IMR-90 (cell line): Measurements from ENCODE around the gene CYB561A3. TPM values are rescaled to one million over a fixed set of nuclear protein-coding genes. Genes with fewer than 3 reads are reported as not detected.

Source experiments
- ATAC-seq: fragments of 200-7000 bp; cut with Tn5 transposase; 2 replicates; pipeline ENCODE4 v1.9.1; 2020; ENCODE audit warnings: low read depth, mild to moderate bottlenecking, moderate library complexity
- BruUV-seq: library from RNA; stranded (reverse); fragments of 400-500 nt; replicated peaks from 2 replicates; lab custom pipeline; 2021; lab: Mats Ljungman, UMichigan
- CTCF ChIA-PET: fragments of 300-600 bp; formaldehyde crosslinking; extraction: SDS; loops from one replicate; lab custom pipeline; 2021; ENCODE audit warnings: antibody characterized with exemption; lab: Yijun Ruan, JAX
- POLR2A ChIA-PET: fragments of 300-600 bp; sonication (Branson Sonifier 250); formaldehyde crosslinking; loops from one replicate; lab custom pipeline; 2022; ENCODE audit warnings: antibody characterized with exemption; ENCODE audit not compliant: unreplicated experiment; lab: Charles Lee
- DNase-seq: peaks from one replicate; pipeline ENCODE4 v3.0.0; 2013
- H2AFZ ChIP-seq: replicated peaks from 2 replicates; pipeline ENCODE3; 2013; ENCODE audit warnings: low read length, mild to moderate bottlenecking; ENCODE audit not compliant: poor library complexity
- H2AK5ac ChIP-seq: 2 replicates; pipeline ENCODE4 v1.6.1; 2013; ENCODE audit warnings: low read depth, low read length, inconsistent platforms
- H2AK9ac ChIP-seq: replicated peaks from 2 replicates; pipeline ENCODE3; 2013; ENCODE audit warnings: mild to moderate bottlenecking, low read depth, low read length, moderate library complexity; ENCODE audit not compliant: poor library complexity
- H2BK120ac ChIP-seq: 2 replicates; pipeline ENCODE4 v1.6.1; 2013; ENCODE audit warnings: low read depth, low read length, inconsistent platforms
- H2BK15ac ChIP-seq: 3 replicates; pipeline ENCODE4 v1.6.1; 2013; ENCODE audit warnings: low read depth, low read length, inconsistent platforms
- H2BK20ac ChIP-seq: 2 replicates; pipeline ENCODE4 v1.6.1; 2013; ENCODE audit warnings: low read depth, mild to moderate bottlenecking, inconsistent platforms, low read length, moderate library complexity
- H2BK5ac ChIP-seq: 2 replicates; pipeline ENCODE4 v1.6.1; 2013; ENCODE audit warnings: mild to moderate bottlenecking, low read depth, low read length, inconsistent platforms; ENCODE audit not compliant: poor library complexity, severe bottlenecking
- H3K14ac ChIP-seq: replicated peaks from 2 replicates; pipeline ENCODE4 v1.6.1; 2013; ENCODE audit warnings: low read depth, low read length, inconsistent platforms
- H3K18ac ChIP-seq: 2 replicates; pipeline ENCODE4 v1.6.1; 2013; ENCODE audit warnings: low read depth, low read length, control low read depth
- H3K23ac ChIP-seq: 2 replicates; pipeline ENCODE4 v1.6.1; 2013; ENCODE audit warnings: low read depth, low read length, inconsistent platforms
- H3K27ac ChIP-seq: 2 replicates; pipeline ENCODE4 v1.5.1; 2013; ENCODE audit warnings: mild to moderate bottlenecking, control low read depth, low read length; ENCODE audit not compliant: insufficient read depth
- H3K27me3 ChIP-seq: 2 replicates; pipeline ENCODE4 v1.6.1; 2013; ENCODE audit warnings: low read length; ENCODE audit not compliant: control insufficient read depth, insufficient read depth
- H3K36me3 ChIP-seq: 2 replicates; pipeline ENCODE4 v1.6.1; 2013; ENCODE audit warnings: low read length, mixed read lengths; ENCODE audit not compliant: control insufficient read depth, insufficient read depth
- H3K4ac ChIP-seq: 2 replicates; pipeline ENCODE4 v1.6.1; 2013; ENCODE audit warnings: low read depth, low read length, inconsistent platforms
- H3K4me1 ChIP-seq: 2 replicates; pipeline ENCODE4 v1.6.1; 2013; ENCODE audit warnings: low read length, mixed read lengths; ENCODE audit not compliant: control insufficient read depth, insufficient read depth
- H3K4me2 ChIP-seq: 2 replicates; pipeline ENCODE4 v1.6.1; 2013; ENCODE audit warnings: low read depth, mild to moderate bottlenecking, control low read depth, low read length, moderate library complexity
- H3K4me3 ChIP-seq: 2 replicates; pipeline ENCODE4 v1.5.1; 2013; ENCODE audit warnings: low read depth, mild to moderate bottlenecking, control low read depth, low read length, moderate library complexity; ENCODE audit not compliant: insufficient read depth
- H3K56ac ChIP-seq: 2 replicates; pipeline ENCODE4 v1.6.1; 2013; ENCODE audit warnings: low read length, inconsistent platforms; ENCODE audit not compliant: insufficient read depth; ENCODE audit errors: extremely low read depth
- H3K79me1 ChIP-seq, 2 experiments: 2 replicates each; pipeline ENCODE4 v1.6.1; 2013; ENCODE audit warnings: low read length in 2 of 2, inconsistent platforms in 1 of 2, low read depth in 1 of 2
- H3K9ac ChIP-seq: 2 replicates; pipeline ENCODE4 v1.6.1; 2013; ENCODE audit warnings: low read depth, low read length, control low read depth
- H3K9me1 ChIP-seq: 2 replicates; pipeline ENCODE4 v1.6.1; 2013; ENCODE audit warnings: low read length, inconsistent platforms; ENCODE audit not compliant: insufficient read depth
- H3K9me3 ChIP-seq: 2 replicates; pipeline ENCODE4 v1.6.1; 2013; ENCODE audit warnings: low read length; ENCODE audit not compliant: control insufficient read depth, insufficient read depth
- H4K20me1 ChIP-seq: 2 replicates; pipeline ENCODE4 v1.6.1; 2013; ENCODE audit warnings: low read length, inconsistent platforms; ENCODE audit not compliant: insufficient read depth
- H4K5ac ChIP-seq: 2 replicates; pipeline ENCODE4 v1.6.1; 2013; ENCODE audit warnings: mild to moderate bottlenecking, low read depth, low read length, control low read depth
- H4K8ac ChIP-seq, 2 experiments: 2 replicates each; pipeline ENCODE4 v1.6.1; 2013; ENCODE audit warnings: low read depth in 2 of 2, low read length in 2 of 2, control low read depth in 1 of 2, inconsistent platforms in 1 of 2
- H4K91ac ChIP-seq: 2 replicates; pipeline ENCODE4 v1.6.1; 2013; ENCODE audit warnings: low read depth, low read length, inconsistent platforms; ENCODE audit not compliant: insufficient read depth
- BHLHE40 ChIP-seq: fragments of 150-350 bp; IDR thresholded peaks from 2 replicates; pipeline ENCODE4 v1.6.1; 2016; ENCODE audit warnings: mild to moderate bottlenecking, low read depth, low read length
- CEBPB ChIP-seq: IDR thresholded peaks from 2 replicates; pipeline ENCODE4 v1.6.1; 2012; ENCODE audit warnings: low read depth, low read length, improper control_type of control experiment
- CHD1 ChIP-seq: IDR thresholded peaks from 2 replicates; pipeline ENCODE4 v1.6.1; 2012; ENCODE audit warnings: low read depth, low read length, improper control_type of control experiment
- CTCF ChIP-seq: conservative IDR thresholded peaks from 2 replicates; pipeline ENCODE4 v1.5.1; 2012; ENCODE audit warnings: mild to moderate bottlenecking, low read depth, low read length, improper control_type of control experiment
- MAFK ChIP-seq: IDR thresholded peaks from 2 replicates; pipeline ENCODE4 v1.6.1; 2012; ENCODE audit warnings: low read depth, low read length, improper control_type of control experiment
- MAZ ChIP-seq: IDR thresholded peaks from 2 replicates; pipeline ENCODE4 v1.6.1; 2012; ENCODE audit warnings: low read depth, mild to moderate bottlenecking, low read length, improper control_type of control experiment, moderate library complexity, borderline replicate concordance
- MXI1 ChIP-seq: IDR thresholded peaks from 2 replicates; pipeline ENCODE4 v1.6.1; 2012; ENCODE audit warnings: low read depth, mild to moderate bottlenecking, low read length, moderate library complexity, borderline replicate concordance
- NFE2L2 ChIP-seq: fragments of 150-350 bp; IDR thresholded peaks from 2 replicates; pipeline ENCODE4 v1.6.1; 2016; ENCODE audit warnings: low read depth, mild to moderate bottlenecking, low read length
- RAD21 ChIP-seq: IDR thresholded peaks from 2 replicates; pipeline ENCODE4 v1.6.1; 2012; ENCODE audit warnings: low read length, improper control_type of control experiment
- RCOR1 ChIP-seq: IDR thresholded peaks from 2 replicates; pipeline ENCODE4 v1.6.1; 2012; ENCODE audit warnings: mild to moderate bottlenecking, low read length, improper control_type of control experiment; ENCODE audit not compliant: insufficient replicate concordance
- RFX5 ChIP-seq: IDR thresholded peaks from 2 replicates; pipeline ENCODE4 v1.8.0; 2012; ENCODE audit warnings: low read depth, mild to moderate bottlenecking, low read length, moderate library complexity
- SMC3 ChIP-seq: fragments of 150-350 bp; IDR thresholded peaks from 2 replicates; pipeline ENCODE4 v1.6.1; 2016; ENCODE audit warnings: low read depth, mild to moderate bottlenecking, antibody characterized with exemption, low read length, moderate library complexity
- USF2 ChIP-seq: fragments of 150-350 bp; IDR thresholded peaks from 2 replicates; pipeline ENCODE4 v1.6.1; 2017; ENCODE audit warnings: mild to moderate bottlenecking, antibody characterized with exemption, low read length, low read depth
- WGBS, 2 experiments: methylation state at CpG; one replicate each; pipeline versions ENCODE4 v1.1.5 to v1.1.7; 2013; ENCODE audit warnings: missing lambda C conversion rate in 2 of 2; ENCODE audit not compliant: insufficient read length in 1 of 2; ENCODE audit errors: extremely low coverage in 2 of 2; 5-methylcytosine and 5-hydroxymethylcytosine counted together
- dilution Hi-C: fragments of 300-500 bp; cut with HindIII; formaldehyde crosslinking; loops from one replicate; pipeline ENCODE4 v1.14.3; 2018; ENCODE audit warnings: low sequenced_read_pairs; ENCODE audit not compliant: unreplicated experiment
- in situ Hi-C: fragments of 300-500 bp; cut with MboI; formaldehyde crosslinking; loops from 3 replicates; pipeline ENCODE4 v1.14.3; 2019; ENCODE audit warnings: low sequenced_read_pairs, inconsistent platforms, mixed read lengths
- intact Hi-C: fragments of 100-400 bp; cut with micrococcal nuclease; formaldehyde crosslinking; loops from 2 replicates; pipeline ENCODE4 v1.10.0; 2022
- polyA plus RNA-seq, 3 experiments: library from polyadenylated mRNA; depleted of rRNA; stranded (reverse); fragments of >200 nt; gene quantifications; 2 replicates each; pipeline ENCODE4 v1.2.3, GENCODE V29; 2012; ENCODE audit warnings: low replicate concordance in 1 of 3
- total RNA-seq: library from RNA; depleted of rRNA; stranded (reverse); fragments of >200 nt; gene quantifications from 2 replicates; pipeline ENCODE4 v1.2.3, GENCODE V29; 2012
- TF ChIP-seq, protein P1 (sequence below): fragments of 150-350 bp; IDR thresholded peaks from 2 replicates; pipeline ENCODE4 v1.6.1; 2016; ENCODE audit warnings: low read depth, mild to moderate bottlenecking, low read length, moderate library complexity, borderline replicate concordance

The CYB561A3 gene
- total and polyA plus RNA-seq, 2 of the 4 experiments (the other 2 are of a cell fraction): 13.6 to 39.2 TPM

- H2BK5ac ChIP-seq: no peak overlapping the region
- no peak overlapping the region for H2BK15ac ChIP-seq
- H3K4me2 ChIP-seq: no peak overlapping the region
- H3K79me1 ChIP-seq: peaks cover 12 to 24% of the 10 kb centered on the region in 2 experiments
- no peak overlapping the region for H3K56ac ChIP-seq
- no peak overlapping the region for H3K23ac ChIP-seq
- H2BK120ac ChIP-seq: no peak overlapping the region
- H2AFZ ChIP-seq: no peak overlapping the region
- ATAC-seq (no peak), DNase-seq (no peak)
- no peaks in the 10 kb centered on the region for H3K9me3 ChIP-seq
- no peaks in the 10 kb centered on the region for H3K27me3 ChIP-seq
- no peak overlapping the region for H3K14ac ChIP-seq
- H2BK20ac ChIP-seq: no peak overlapping the region
- no peak overlapping the region for H3K27ac ChIP-seq
- H3K4ac ChIP-seq: no peak overlapping the region
- peaks cover 47% of the 10 kb centered on the region for H3K36me3 ChIP-seq
- H2AK5ac ChIP-seq: no peak overlapping the region
- H3K4me3 ChIP-seq: no peak overlapping the region
- ChIA-PET POLR2A (no interaction called here), CTCF (interaction anchor here (2.7 kb wide), 1 partner anchor 11 kb away, joined by 10 read pairs; the partner anchor contains the start of gene TMEM216)
- WGBS, 2 experiments: no CpG with 5 or more reads among the region's 1 CpG
- 0 out of 2 replicates have a peak, but pooled peaks cover 5% of the 10 kb centered on the region for H4K20me1 ChIP-seq
- no peak overlapping the region for H3K9ac ChIP-seq
- BruUV-seq: no TSS peak
- TF ChIP-seq SMC3 (no peak), RFX5 (no peak), CEBPB (no peak), RAD21 (no peak), CHD1 (no peak), MAFK (no peak), RCOR1 (no peak), NFE2L2 (no peak), MXI1 (no peak), MAZ (no peak), CTCF (no peak), USF2 (no peak), BHLHE40 (no peak)
- TF ChIP-seq, protein P1, sequence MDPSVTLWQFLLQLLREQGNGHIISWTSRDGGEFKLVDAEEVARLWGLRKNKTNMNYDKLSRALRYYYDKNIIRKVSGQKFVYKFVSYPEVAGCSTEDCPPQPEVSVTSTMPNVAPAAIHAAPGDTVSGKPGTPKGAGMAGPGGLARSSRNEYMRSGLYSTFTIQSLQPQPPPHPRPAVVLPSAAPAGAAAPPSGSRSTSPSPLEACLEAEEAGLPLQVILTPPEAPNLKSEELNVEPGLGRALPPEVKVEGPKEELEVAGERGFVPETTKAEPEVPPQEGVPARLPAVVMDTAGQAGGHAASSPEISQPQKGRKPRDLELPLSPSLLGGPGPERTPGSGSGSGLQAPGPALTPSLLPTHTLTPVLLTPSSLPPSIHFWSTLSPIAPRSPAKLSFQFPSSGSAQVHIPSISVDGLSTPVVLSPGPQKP: no peak
- H4K5ac ChIP-seq: no peak overlapping the region
- in situ Hi-C loops: no loop called here
- H4K91ac ChIP-seq: no peak overlapping the region
- H3K4me1 ChIP-seq: no peaks in the 10 kb centered on the region
- dilution Hi-C loops: no loop called here
- H4K8ac ChIP-seq: no peak overlapping the region
- 0 out of 2 replicates have a peak, but pooled peaks cover 4% of the 10 kb centered on the region for H3K9me1 ChIP-seq
- intact Hi-C loops: loop anchor here (5.0 kb wide), 1 partner anchor 81 kb away; no protein-coding TSS in a partner anchor
- no peak overlapping the region for H3K18ac ChIP-seq
- H2AK9ac ChIP-seq: no peak overlapping the region
Measured at GRCh38 chr11:61403658-61404057, 42.0 kb upstream of the CYB561A3 start.
